GM19351 (cell line): ENCODE results near the gene CEP20.
"Not testable (repeated sequence)": the region's sequence is repeated elsewhere in the genome, so short reads cannot be mapped to it uniquely, and the experiment has no call there.

Experiments used
- ATAC-seq: cut with Tn5 transposase; IDR thresholded peaks from one replicate; pipeline ENCODE4 v1.9.1; 2021; ENCODE audit warnings: mild to moderate bottlenecking, moderate library complexity; ENCODE audit not compliant: unreplicated experiment

The CEP20 gene, protein sequence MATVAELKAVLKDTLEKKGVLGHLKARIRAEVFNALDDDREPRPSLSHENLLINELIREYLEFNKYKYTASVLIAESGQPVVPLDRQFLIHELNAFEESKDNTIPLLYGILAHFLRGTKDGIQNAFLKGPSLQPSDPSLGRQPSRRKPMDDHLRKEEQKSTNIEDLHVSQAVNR

DNA sequence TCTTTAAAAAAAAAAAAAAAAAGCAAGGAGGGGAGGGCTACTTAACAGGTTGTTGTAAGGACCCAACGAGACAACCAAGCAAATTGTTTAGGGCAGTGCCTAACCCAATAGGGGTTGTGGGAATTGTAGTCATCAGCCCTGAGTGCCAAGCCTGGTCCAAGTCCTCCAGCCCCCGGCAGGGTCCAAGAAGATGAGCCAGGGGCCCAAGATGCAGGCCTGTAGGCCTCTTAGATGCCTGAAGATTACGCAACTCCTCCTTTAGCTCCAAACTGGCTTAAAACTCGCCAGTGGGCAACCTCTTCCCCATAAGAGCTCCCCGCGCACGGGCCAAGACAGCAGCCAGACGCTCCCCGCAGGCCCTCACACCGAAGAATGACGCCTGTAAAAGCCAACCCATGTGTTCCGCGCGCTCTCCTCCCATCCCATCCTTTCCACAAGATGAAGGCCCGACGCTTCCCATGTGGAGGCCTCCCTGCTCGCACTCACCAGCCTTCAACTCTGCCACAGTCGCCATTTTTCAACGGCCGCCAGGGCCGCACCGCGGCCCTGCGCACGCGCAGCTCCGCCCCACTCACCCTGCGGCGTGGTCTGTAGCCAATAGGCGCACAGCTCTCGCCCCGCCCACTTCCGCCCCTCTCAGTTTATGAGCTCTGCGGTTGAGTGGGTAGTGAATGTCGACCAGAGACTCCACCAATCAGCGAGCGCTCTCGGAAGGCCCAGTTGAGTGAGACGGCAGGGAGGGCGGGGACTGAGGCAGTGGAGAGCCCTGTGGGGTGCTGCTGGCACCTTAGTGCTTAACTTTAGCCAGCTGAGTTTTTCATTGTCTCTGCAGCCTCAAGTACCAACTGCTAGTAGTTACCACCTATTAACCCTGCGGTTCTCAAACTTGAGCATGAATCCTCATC, at the start of gene CEP20:
Gene CEP20 (minus strand): TSS at position 532 of the 905 bp plus-strand sequence. CDS start 18 bp downstream, at position 514.
- ATAC-seq: peak; percentile 96

DNA sequence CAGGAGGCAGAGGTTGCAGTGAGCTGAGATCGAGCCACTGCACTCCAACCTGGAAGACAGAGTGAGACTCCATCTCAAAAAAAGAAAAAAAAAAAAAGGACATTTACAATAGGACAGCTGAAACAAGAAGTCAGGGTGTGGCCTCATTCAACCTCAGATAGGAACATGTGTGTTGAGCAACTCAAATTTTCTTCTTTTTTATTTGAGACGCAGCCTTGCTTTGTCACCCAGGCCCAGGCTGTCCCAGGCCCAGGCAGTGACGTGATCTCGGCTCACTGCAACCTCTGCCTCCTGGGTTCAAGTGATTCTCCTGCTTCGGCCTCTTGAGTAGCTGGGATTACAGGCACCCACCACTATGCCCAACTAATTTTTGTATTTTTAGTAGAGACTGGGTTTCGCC, 48.4 kb upstream of the CEP20 start:
- not testable (repeated sequence) for ATAC-seq

DNA sequence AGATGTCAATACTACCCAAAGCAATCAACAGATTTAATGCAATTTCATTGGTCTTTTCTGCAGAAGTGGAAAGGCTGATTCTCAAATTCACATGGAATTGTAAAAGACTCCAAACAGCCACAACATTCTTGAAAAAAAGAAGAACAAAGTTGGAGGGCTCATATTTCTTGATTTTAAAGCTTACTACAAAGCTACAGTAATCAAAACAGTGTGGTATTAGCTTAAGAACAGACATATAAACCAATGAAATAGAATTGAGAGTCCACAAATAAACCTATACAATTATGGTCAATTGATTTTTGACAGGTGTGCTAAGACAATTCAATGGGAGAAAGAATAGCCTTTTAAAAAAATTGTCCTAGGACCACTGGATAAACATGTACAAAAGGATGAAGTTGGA, 46.6 kb upstream of the CEP20 start:
- no peak for ATAC-seq

DNA sequence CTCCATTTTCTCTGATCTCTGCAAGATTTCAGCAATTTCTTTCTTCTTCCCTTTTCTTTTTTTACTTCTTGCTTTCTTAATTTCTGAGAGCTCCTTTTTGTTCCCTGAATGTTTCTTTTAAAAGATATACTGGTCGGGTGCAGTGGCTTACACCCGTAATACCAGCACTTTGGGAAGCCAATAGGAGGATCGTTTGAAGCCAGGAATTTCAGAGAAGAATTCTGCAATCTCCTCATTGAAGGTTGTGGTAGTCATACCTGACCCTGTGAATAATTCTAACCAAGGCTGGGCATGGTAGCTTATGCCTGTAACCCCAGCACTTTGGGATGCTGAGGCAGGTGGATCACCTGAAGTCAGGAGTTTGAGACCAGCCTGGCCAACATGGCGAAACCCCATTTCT, 45.4 kb upstream of the CEP20 start:
- no peak for ATAC-seq

DNA sequence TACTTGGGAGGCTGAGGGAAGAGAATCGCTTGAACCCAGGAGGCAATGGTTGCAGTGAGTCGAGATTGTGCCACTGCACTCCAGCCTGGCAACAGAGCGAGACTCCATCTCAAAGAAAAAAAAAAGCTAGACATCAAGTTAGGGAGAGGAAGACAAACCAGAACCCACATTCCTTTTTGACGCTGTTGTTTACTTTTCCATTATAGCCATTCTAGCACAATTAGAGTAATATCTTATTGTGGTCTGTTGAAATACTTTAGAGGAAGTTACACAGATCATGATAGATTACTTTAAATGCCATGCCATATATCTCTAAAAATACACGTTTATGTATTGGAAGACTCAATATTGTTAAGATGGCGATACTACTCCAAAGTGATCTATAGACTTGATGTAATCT, 44.5 kb upstream of the CEP20 start:
- ATAC-seq: no peak

DNA sequence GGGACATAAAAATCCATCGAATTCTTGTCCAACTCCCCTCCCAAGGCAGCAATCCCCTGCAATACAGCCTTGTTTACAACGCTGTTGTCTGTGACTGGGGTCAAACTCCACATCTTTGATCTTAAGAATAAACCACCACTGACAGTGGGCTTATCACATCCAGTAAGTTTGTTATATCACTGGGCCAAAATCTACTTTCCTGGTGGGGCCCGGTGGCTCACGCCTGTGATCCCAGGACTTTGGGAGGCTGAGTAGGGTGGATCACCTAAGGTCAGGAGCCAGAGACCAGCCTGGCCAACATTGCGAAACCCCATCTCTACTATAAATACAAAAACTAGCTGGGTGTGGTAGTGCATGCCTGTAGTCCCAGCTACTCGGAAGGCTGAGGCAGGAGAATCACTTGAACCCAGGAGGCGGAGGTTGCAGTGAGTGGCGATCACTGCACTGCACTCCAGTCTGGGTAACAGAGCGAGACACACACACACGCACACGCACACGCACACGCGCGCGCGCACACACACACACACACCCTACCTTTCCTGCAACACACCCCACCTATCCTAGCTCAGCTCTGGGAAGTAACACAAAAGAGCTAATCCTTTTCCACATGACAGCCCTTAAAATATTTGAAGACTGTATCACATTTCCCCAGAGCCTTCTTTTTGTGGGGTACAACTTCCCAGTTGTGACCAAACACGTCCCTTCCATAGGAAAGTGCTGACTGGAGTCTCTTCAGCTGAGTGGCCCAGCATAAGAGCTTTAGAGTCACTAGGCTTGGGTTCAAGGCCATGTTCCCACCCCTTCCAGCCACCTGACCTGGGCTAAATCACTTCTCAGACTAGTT, 40.1 kb upstream of the CEP20 start:
- no peak for ATAC-seq

DNA sequence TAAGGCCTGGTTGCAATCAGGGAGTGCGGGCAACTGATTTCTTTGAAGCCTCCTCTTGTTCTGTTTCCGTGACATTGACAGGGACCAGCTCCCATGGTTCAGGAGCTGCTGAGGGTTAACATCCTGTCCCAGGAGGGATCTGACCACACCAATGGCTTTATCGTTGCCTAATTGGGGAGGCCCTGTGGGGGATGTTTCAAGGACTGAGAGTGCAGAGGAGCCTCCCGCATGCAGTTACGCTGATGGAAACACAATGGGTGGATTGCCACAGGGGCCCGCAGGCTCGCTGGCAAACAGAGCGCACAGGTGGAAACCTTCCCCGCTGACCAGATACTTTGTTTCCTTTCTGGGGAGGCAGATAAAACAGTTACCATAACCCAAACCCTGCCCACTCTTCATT, 37.2 kb upstream of the CEP20 start:
- no peak for ATAC-seq

DNA sequence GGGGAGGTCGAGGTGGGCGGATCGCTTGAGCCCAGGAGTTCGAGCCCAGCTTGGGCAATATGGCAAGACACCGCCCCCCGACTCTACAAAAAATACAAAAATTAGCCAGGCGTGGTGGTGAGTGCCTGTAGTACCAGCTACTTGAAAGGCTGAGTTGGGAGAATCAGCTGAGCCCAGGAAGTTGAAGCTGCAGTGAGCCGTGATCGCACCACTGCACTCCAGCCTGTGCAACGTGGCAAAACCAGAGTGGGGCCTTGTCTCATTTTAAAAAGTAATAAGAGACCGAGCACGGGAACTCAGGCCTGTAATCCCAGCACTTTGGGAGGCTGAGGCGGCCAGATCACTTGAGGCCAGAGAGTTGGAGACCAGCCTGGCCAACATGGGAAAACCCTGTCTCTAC, 36.6 kb upstream of the CEP20 start:
- no peak for ATAC-seq

DNA sequence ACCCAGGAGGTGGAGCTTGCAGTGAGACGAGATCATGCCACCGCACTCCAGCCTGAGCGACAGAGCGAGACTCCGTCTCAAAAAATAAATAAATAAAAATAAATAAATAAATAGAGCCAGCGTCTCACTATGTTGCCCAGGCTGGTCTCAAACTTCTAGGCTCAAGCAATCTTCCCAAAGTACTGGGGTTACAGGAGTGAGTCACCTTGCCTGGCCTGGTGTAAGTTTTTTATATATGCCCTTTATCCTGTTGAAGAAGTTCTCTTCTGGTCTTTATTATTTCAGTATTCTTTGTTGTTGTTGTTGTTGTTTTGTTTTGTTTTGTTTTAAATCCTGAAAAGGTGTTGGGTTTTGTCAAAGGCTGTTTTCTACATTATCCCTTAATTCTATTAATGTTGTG, 30.9 kb upstream of the CEP20 start:
- ATAC-seq: no peak

DNA sequence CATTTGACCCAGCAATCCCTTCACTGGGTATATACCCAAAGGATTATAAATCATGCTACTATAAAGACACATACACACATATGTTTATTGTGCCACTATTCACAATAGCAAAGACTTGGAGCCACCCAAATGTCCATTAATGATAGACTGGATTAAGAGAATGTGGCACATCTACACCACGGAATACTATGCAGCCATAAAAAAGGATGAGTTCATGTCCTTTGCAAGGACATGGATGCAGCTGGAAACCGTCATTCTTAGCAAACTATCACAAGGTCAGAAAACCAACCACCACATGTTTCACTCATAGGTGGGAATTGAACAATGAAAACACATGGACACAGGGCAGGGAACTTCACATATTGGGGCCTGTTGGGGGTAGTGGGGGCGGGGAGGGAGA, 29.9 kb upstream of the CEP20 start:
- ATAC-seq: not testable (repeated sequence)

DNA sequence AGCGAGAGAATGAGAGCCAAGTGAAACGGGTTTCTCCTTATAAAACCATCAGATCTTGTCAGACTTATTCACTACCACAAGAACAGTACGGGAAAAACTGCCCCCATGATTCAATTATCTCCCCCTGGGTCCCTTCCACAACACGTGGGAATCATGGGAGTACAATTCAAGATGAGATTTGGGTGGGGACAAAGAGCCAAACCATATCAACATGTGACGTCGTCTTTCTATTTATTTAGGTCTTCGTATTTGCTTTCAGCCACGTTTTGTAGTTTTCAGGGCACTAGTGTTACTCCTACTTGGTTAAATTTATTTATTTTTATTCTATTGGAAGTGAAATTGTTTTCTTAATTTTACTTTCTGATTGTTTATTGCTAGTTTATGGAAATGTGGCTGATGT, 27.9 kb upstream of the CEP20 start:
- no peak for ATAC-seq

DNA sequence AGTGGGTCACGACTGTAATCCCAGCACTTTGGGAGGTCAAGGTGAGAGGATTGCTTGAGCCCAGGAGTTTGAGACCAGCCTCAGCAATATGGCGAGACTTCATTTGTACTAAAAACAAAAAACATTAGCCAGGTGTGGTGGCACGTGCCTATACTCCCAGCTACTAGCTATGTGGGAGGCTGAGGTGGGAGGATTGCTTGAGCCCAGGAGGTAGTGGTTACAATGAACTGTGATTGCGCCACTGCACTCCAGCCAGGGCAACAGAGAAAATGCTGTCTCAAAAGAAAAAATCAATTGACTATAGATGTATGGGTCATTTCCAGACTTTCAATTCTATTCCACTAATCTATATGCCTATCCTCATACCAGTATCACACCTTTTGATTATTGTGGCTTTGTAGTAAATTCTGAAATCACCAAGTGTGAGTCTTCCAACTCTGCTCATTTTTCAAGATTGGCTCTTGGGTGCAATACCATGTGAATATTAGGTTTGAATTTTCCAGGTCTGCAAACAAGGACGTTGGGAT, 27.2 kb upstream of the CEP20 start:
- no peak for ATAC-seq

DNA sequence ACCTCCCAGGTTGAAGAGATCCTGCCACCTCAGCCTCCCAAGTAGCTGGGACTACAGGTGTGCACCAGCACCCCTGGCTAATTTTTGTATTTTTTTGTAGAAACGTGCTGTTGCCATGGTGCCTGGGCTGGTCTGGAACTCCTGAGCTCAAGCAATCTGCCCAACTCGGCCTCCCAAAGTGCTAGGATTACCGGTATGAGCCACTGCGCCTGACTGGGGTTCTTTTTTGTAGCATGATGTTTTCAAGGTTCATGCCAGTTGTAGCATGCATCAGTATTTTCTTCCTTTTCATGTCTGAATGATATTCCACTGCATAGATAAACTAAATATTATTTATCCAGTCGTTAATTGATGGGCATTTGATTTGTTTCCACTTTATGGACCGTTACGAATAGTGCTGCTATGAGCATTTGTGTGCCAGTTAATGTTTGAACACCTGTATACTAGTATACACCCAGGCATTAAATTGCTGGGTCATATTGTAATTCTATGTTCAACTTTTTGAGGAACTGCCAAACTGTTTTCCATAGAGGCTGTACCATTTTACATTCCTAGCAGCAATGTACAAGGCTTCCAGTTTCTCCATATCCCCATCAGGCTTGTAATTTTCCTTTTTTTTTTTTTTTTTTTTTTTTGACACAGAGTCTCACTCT, 24.8 kb upstream of the CEP20 start:
- no peak for ATAC-seq

DNA sequence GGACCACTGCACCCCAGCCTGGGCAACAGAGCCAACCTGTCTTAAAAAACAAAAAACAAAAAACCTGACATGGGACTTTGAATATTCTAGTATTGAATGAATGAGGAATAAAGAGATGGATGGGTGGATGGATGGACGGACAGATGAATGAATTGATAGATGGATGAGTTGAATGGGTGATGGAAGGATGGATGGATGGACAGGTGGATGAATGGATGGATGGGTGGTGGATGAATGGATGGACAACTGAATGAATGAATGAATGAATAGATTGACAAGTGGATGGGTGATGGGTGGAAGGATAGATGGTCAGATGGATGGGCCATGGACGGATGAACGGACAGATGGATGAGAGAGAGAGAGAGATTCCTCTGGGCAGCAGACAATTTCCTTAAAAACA, 22.8 kb upstream of the CEP20 start:
- ATAC-seq: no peak

DNA sequence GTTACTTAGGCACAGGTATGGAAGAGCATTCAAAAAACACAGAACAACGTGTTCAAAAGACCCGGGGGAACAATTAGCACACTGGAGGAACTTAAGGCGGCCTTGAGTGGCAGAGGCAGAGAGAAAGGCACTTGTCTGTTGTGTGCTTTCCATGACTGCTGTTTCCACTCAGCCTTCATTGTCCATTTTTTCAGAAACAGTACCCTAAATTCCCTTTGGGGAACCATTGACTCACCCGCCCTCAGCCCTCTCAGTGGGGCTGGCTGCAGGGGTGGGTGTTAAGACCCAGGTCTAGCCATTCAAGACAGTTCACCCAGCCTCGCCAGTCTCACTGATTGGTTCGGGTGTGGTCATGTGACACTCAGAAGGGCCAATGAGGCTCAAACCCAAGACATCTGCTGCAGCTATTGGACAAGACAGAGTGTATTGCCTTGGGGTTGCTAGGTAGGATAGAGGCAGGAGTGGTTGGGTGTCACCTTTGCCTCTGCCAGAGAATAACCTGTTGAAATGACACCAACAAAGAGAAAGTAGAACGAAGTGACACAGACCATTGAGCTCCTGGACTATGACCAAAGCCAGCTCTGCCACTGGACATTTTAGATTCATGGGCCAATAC, 19.6 kb upstream of the CEP20 start:
- ATAC-seq: peak; percentile 100

DNA sequence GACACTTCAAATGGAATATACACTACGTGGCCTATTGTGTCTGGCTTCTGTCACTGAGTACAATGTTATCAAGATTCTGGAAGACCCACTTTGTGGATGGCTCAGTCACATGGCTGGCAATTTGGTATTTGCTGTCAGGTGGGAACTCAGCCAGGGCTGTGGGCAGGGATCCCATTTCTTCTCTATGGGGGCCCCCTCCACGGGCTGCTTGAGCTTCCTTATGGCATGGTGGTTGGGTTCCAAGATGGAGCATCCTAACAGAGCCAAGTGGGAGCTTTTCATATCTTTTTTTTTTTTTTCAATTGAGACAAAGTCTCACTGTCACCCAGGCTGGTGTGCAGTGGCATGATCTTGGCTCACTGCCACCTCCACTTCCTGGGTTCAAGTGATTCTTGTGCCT, 18.0 kb upstream of the CEP20 start:
- ATAC-seq: no peak

DNA sequence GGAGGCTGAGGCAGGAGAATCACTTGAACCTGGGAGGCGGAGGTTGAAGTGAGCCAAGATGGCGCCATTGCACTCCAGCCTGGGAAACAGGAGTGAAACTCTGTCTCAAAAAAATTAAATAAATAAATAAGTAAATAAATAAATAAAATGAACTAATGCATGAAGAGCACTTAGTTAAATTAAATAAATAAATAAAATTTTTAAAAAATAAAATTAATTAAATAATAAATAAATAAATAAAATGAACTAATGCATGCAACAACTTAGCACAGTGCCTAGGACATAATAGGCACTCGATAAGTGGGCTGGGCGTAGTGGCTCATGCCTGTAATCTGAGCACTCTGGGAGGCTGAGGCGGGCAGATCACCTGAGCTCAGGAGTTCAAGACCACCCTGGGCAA, 15.6 kb upstream of the CEP20 start:
- no peak for ATAC-seq

DNA sequence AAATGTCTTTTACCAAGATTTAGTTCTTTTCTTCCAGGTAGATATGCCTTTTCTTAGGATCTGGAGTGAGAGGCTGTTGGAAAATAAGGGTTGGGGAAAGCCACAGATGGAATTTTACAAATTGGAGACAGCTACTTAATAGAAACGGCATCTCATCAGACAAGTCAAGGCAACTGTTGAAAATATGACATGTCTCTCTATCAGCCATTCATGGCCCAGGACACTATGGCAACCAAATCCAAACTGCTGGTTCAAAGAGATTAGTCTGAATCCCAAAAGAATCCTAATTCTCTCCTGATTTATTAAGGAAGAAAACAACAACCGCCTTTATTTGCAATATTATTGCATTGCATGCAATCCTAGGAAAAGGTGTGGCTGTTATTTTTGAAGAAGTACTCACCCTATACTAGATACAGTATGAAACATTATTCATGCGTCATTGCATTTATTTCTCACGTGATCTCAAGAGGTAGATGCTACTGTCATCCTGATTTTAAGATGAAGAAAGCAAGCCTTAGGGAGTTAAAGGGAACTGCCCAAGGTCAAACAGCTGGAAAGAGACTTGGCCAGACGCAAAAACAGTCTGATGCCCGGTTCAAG, 12.6 kb upstream of the CEP20 start:
- no peak for ATAC-seq

DNA sequence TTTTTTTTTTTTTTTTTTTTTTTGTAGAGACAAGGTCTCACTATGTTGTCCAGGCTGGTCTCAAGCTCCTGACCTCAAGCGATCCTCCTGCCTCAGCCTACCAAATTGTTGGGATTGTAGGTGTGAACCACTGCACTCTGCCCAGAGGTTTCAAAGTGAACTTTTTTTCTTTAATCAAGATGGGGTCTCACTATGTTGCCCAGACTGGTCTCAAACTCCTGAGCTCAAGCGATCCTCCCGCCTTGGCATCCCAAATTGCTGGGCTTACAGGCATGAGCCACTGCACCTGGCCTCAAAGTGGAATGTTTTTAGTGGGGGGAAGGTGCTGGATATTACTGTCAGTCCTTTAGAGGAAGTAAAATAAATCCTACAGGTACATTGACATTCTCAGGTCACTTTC, 12.0 kb upstream of the CEP20 start:
- ATAC-seq: no peak

DNA sequence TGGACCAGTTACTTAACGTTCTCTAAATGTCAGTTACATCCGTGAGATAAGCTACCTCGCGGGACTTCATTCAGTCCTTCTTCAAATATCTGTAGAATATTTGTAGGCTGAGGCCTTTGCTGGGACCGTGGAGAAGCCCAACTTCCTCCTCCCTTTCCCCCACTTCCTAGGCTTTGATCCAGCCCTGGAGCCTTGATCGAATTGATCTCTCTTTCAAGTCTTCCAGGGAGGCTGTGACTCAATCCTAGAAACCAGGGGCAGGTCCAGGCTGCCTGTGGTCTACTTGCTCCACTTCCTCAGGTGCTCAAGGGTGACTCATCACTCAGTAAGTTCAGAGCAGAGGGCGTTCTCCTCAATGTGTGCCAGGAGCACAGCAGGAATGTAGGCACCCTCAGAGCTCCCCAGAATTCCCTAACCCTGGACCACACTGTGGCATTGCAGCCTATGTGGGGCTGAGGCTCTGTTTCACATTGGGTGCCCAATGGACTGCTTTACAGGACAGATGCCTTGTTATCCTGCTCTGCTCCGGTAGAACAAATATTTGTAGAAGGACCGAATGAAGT, 11.2 kb upstream of the CEP20 start:
- ATAC-seq: peak; percentile 79
